Type B pancreatic cell (in vitro differentiated cells): ENCODE results near the gene LHPP. TPM values are rescaled to one million over a fixed set of nuclear protein-coding genes. Genes with fewer than 3 reads are reported as not detected.

Experiments used
- DNase-seq: peaks from one replicate; pipeline ENCODE4 v3.0.0; 2021; ENCODE audit warnings: mixed read lengths; ENCODE audit not compliant: unreplicated experiment; ENCODE audit errors: extremely low spot score
- H3K27ac Mint-ChIP-seq: 2 replicates; pipeline ENCODE4 v1.8.0; 2021; ENCODE audit warnings: mild to moderate bottlenecking, mixed read lengths
- H3K27me3 Mint-ChIP-seq: 2 replicates; pipeline ENCODE4 v1.8.0; 2021; ENCODE audit warnings: mixed read lengths
- H3K36me3 Mint-ChIP-seq: 2 replicates; pipeline ENCODE4 v1.8.0; 2021; ENCODE audit warnings: mixed read lengths
- H3K4me1 Mint-ChIP-seq: one replicate; pipeline ENCODE4 v1.8.0; 2021; ENCODE audit warnings: mixed read lengths; ENCODE audit not compliant: unreplicated experiment
- H3K4me3 Mint-ChIP-seq: 2 replicates; pipeline ENCODE4 v1.8.0; 2021; ENCODE audit warnings: mild to moderate bottlenecking, mixed read lengths
- H3K9me3 Mint-ChIP-seq: 2 replicates; pipeline ENCODE4 v1.8.0; 2021; ENCODE audit warnings: mixed read lengths
- CTCF ChIP-seq: fragments of 200-600 bp; sonication (generic); conservative IDR thresholded peaks from 2 replicates; pipeline ENCODE4 v1.5.0; 2021; ENCODE audit warnings: antibody characterized with exemption, mild to moderate bottlenecking
- total RNA-seq: library from RNA; stranded (reverse); gene quantifications from 2 replicates; pipeline ENCODE4 v1.2.1, GENCODE V29; 2021; ENCODE audit warnings: low replicate concordance

Gene LHPP
- total RNA-seq, 1 donor from 2014 or later: 12.7 TPM

GRCh38 chr10:124559372-124560132, 97.9 kb downstream of the LHPP start:
- H3K36me3 Mint-ChIP-seq: no peaks in the 10 kb centered on the region
- H3K4me3 Mint-ChIP-seq: no peak overlapping the region
- no peak for TF ChIP-seq CTCF
- peaks cover 2% of the 10 kb centered on the region for H3K27me3 Mint-ChIP-seq
- DNase-seq: no peak
- H3K9me3 Mint-ChIP-seq: no peaks in the 10 kb centered on the region
- peaks cover 9% of the 10 kb centered on the region for H3K4me1 Mint-ChIP-seq
- no peak overlapping the region for H3K27ac Mint-ChIP-seq

- peaks cover 5% of the 10 kb centered on the region for H3K27me3 Mint-ChIP-seq
- no peak for TF ChIP-seq CTCF
- peaks cover 18% of the 10 kb centered on the region for H3K4me1 Mint-ChIP-seq
- no peak overlapping the region for H3K27ac Mint-ChIP-seq
- no peaks in the 10 kb centered on the region for H3K36me3 Mint-ChIP-seq
- H3K9me3 Mint-ChIP-seq: no peaks in the 10 kb centered on the region
- no peak for DNase-seq
- H3K4me3 Mint-ChIP-seq: no peak overlapping the region
These were observed 98.9 kb downstream of the LHPP start for GRCh38 chr10:124560377-124561105.

GRCh38 chr10:124561206-124561605, 99.6 kb downstream of the LHPP start:
- Mint-ChIP-seq H3K27me3 (peaks cover 5% of the 10 kb centered on the region), H3K27ac (no peak overlapping the region), H3K9me3 (no peaks in the 10 kb centered on the region), H3K4me1 (peaks cover 18% of the 10 kb centered on the region), H3K36me3 (no peaks in the 10 kb centered on the region), H3K4me3 (no peak overlapping the region)
- peak; percentile 37 for DNase-seq
- no peak for TF ChIP-seq CTCF

GRCh38 chr10:124562425-124563060, 100.9 kb downstream of the LHPP start:
- no peak for TF ChIP-seq CTCF
- H3K9me3 Mint-ChIP-seq: no peaks in the 10 kb centered on the region
- no peaks in the 10 kb centered on the region for H3K36me3 Mint-ChIP-seq
- DNase-seq: no peak
- H3K27me3 Mint-ChIP-seq: peaks cover 5% of the 10 kb centered on the region
- peaks cover 18% of the 10 kb centered on the region for H3K4me1 Mint-ChIP-seq
- H3K4me3 Mint-ChIP-seq: no peak overlapping the region
- no peak overlapping the region for H3K27ac Mint-ChIP-seq

GRCh38 chr10:124563320-124564040, 101.9 kb downstream of the LHPP start:
- Mint-ChIP-seq H3K4me1 (peaks cover 18% of the 10 kb centered on the region), H3K27ac (no peak overlapping the region), H3K9me3 (no peaks in the 10 kb centered on the region), H3K36me3 (no peaks in the 10 kb centered on the region), H3K27me3 (peaks cover 5% of the 10 kb centered on the region), H3K4me3 (no peak overlapping the region)
- no peak for DNase-seq
- no peak for TF ChIP-seq CTCF
